Cardiac fibroblast (primary cell): ENCODE results near the gene BRD3.

Experiments
- DNase-seq, 2 donors: peaks; one replicate each; pipeline versions ENCODE4 v3.0.0 to v3.0.0-alpha.2; 2010; ENCODE audit warnings: low read depth in 2 of 2
- H3K4me3 ChIP-seq, 2 donors: replicated peaks in 1 of 2; 1 replicate in 1 of 2; 2 replicates in 1 of 2; pipeline ENCODE4 v1.5.1; 2011; ENCODE audit warnings: low read depth in 2 of 2, low read length in 2 of 2, mild to moderate bottlenecking in 2 of 2, moderate library complexity in 1 of 2
- CTCF ChIP-seq: IDR thresholded peaks from one replicate; pipeline ENCODE4 v1.5.1; 2011; ENCODE audit warnings: low read depth, mild to moderate bottlenecking, low read length, inconsistent platforms

Gene BRD3

GRCh38 chr9:134025606-134026541 is 42.0 kb downstream of the BRD3 start:
- H3K4me3 ChIP-seq = peak overlapping the region; percentile 81 to 86
- TF ChIP-seq CTCF = peak; percentile 33
- peak; percentile 44 to 48 for DNase-seq

GRCh38 chr9:134024828-134025605 is 42.8 kb downstream of the BRD3 start, which contains the start of gene BRD3OS:
BRD3OS (plus strand) TSS chr9:134025481; CDS start chr9:134026748, 1,267 bp downstream.
- H3K4me3 ChIP-seq = peak within 1 kb of the TSS; percentile 81 to 86
- no peak for TF ChIP-seq CTCF
- DNase-seq = peak; percentile 99 to 100

DNA sequence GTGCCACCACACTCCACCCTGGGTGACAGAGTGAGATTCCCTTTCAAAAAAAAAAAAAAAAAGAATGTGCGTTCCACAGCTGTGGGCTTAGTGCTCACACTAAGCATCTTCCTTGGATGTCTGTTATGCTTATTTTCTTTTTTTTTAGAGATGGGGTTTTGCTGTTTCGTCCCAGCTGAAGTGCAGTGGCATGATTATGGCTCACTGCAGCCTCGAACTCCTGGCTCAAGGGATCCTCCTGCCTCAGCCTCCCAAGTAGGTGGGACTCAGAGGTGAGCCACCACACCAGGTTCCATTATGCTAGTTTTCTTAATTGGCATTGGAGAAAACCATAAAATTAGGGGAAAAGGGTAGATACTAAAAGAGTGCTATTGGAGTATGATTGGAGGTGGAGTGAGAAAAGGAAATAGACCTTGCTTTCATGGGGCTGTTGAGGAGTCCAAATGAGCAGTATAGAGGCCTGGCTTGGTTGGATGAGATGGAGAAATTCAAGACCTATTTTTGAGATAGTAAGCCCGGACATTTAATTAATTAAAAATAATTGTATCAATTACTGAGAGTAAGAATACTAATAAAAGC is 43.5 kb downstream of the BRD3 start:
- DNase-seq = no peak
- no peak for TF ChIP-seq CTCF
- H3K4me3 ChIP-seq = peak overlapping the region; percentile 30 to 38

DNA sequence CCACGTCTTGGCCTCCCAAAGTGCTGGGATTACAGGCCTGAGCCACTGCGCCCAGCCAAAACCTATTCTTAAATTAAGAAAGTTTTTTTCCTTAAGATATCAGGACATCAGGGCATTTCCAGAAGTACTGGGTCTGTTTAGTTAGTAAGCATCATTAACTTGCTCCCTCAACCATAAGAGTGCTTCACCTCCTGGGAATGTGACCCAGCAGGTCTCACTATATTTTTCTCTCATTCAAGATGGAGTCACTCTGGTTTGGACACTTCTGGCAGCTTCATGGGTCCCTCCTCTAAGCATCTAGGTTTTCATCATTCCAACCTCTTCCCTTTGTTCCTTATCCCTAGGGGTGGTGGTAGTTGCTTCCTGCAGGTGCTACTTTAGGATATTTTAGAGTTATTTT is 52.9 kb downstream of the BRD3 start:
- H3K4me3 ChIP-seq = no peak overlapping the region
- no peak for TF ChIP-seq CTCF
- no peak for DNase-seq

GRCh38 chr9:134011401-134011800 is 56.4 kb downstream of the BRD3 start:
- no peak overlapping the region for H3K4me3 ChIP-seq
- DNase-seq = no peak

More at GRCh38 chr9:134011401-134011800, 56.4 kb downstream of the BRD3 start:
- no peak for TF ChIP-seq CTCF
